KMS-11 (cell line): ENCODE results near the gene MOV10.

Experiments used
- H2AFZ ChIP-seq: fragments of 200-600 bp; sonication (generic); 2 replicates; pipeline ENCODE4 v1.6.1; 2016; ENCODE audit warnings: antibody characterized with exemption, mixed run types, low read depth
- H3K27ac ChIP-seq: fragments of 200-600 bp; sonication (generic); 2 replicates; pipeline ENCODE4 v1.6.1; 2016; ENCODE audit warnings: mild to moderate bottlenecking, mixed run types
- H3K27me3 ChIP-seq: fragments of 200-600 bp; sonication (generic); 2 replicates; pipeline ENCODE4 v1.6.1; 2017; ENCODE audit warnings: mild to moderate bottlenecking, low read depth, mixed run types, moderate library complexity; ENCODE audit not compliant: insufficient read depth
- H3K36me3 ChIP-seq: fragments of 200-600 bp; sonication (generic); 2 replicates; pipeline ENCODE4 v1.6.1; 2017; ENCODE audit warnings: mild to moderate bottlenecking, mixed run types; ENCODE audit not compliant: insufficient read depth
- H3K4me1 ChIP-seq: fragments of 200-600 bp; sonication (generic); 2 replicates; pipeline ENCODE4 v1.6.1; 2016; ENCODE audit warnings: mild to moderate bottlenecking, low read depth, mixed run types; ENCODE audit not compliant: poor library complexity, severe bottlenecking
- H3K4me2 ChIP-seq: fragments of 200-600 bp; sonication (generic); 2 replicates; pipeline ENCODE4 v1.7.0; 2016; ENCODE audit warnings: mild to moderate bottlenecking, mixed run types
- H3K4me3 ChIP-seq: fragments of 200-600 bp; sonication (generic); IDR thresholded peaks from 2 replicates; pipeline ENCODE4 v1.6.1; 2017; ENCODE audit warnings: low read depth, low read length, mixed read lengths; ENCODE audit not compliant: insufficient read depth
- H3K79me2 ChIP-seq: fragments of 200-600 bp; sonication (generic); 2 replicates; pipeline ENCODE4 v1.6.1; 2016; ENCODE audit warnings: low read depth, mixed run types; ENCODE audit not compliant: insufficient read depth
- H3K9ac ChIP-seq: fragments of 200-600 bp; sonication (generic); 2 replicates; pipeline ENCODE4 v1.6.1; 2016; ENCODE audit warnings: mild to moderate bottlenecking, mixed run types
- H4K20me1 ChIP-seq: fragments of 200-600 bp; sonication (generic); 2 replicates; pipeline ENCODE4 v1.6.1; 2016; ENCODE audit warnings: mild to moderate bottlenecking, mixed run types; ENCODE audit not compliant: insufficient read depth
- CTCF ChIP-seq: fragments of 200-600 bp; sonication (generic); conservative IDR thresholded peaks from 2 replicates; pipeline ENCODE4 v1.6.1; 2017; ENCODE audit warnings: low read depth, mild to moderate bottlenecking, antibody characterized with exemption, low read length, moderate library complexity, mixed read lengths

The MOV10 gene

GRCh38 chr1:112696578-112697314 is 22.3 kb downstream of the MOV10 start:
- Histone ChIP-seq H3K36me3 (no peaks in the 10 kb centered on the region), H3K27ac (no peak overlapping the region), H3K4me3 (no peak overlapping the region), H2AFZ (no peak overlapping the region), H3K4me2 (no peak overlapping the region), H3K27me3 (no peaks in the 10 kb centered on the region), H3K4me1 (peaks cover 40% of the 10 kb centered on the region), H4K20me1 (no peaks in the 10 kb centered on the region), H3K9ac (no peak overlapping the region), H3K79me2 (no peaks in the 10 kb centered on the region)
- TF ChIP-seq CTCF = no peak

- no peaks in the 10 kb centered on the region for H3K36me3 ChIP-seq
Measured at GRCh38 chr1:112697781-112698201, 23.3 kb downstream of the MOV10 start.

GRCh38 chr1:112698366-112699310 is 24.2 kb downstream of the MOV10 start:
- no peak overlapping the region for H3K4me2 ChIP-seq
- no peak overlapping the region for H3K9ac ChIP-seq
- H3K27ac ChIP-seq = no peak overlapping the region; the same call in 1 of the 2 replicates
- no peaks in the 10 kb centered on the region for H3K36me3 ChIP-seq
- H2AFZ ChIP-seq = no peak overlapping the region
- no peaks in the 10 kb centered on the region for H3K27me3 ChIP-seq
- H4K20me1 ChIP-seq = no peaks in the 10 kb centered on the region
- peaks cover 48% of the 10 kb centered on the region for H3K4me1 ChIP-seq
- no peak overlapping the region for H3K4me3 ChIP-seq
- TF ChIP-seq CTCF = no peak
- H3K79me2 ChIP-seq = peaks cover under 1% of the 10 kb centered on the region; the same call in 1 of the 2 replicates

More at GRCh38 chr1:112697781-112698201, 23.3 kb downstream of the MOV10 start:
- no peak for TF ChIP-seq CTCF
- Histone ChIP-seq H4K20me1 (no peaks in the 10 kb centered on the region), H3K79me2 (no peaks in the 10 kb centered on the region), H3K4me3 (no peak overlapping the region), H3K27me3 (no peaks in the 10 kb centered on the region), H3K4me2 (no peak overlapping the region), H3K4me1 (peaks cover 47% of the 10 kb centered on the region), H3K27ac (no peak overlapping the region), H3K9ac (no peak overlapping the region), H2AFZ (no peak overlapping the region)

DNA sequence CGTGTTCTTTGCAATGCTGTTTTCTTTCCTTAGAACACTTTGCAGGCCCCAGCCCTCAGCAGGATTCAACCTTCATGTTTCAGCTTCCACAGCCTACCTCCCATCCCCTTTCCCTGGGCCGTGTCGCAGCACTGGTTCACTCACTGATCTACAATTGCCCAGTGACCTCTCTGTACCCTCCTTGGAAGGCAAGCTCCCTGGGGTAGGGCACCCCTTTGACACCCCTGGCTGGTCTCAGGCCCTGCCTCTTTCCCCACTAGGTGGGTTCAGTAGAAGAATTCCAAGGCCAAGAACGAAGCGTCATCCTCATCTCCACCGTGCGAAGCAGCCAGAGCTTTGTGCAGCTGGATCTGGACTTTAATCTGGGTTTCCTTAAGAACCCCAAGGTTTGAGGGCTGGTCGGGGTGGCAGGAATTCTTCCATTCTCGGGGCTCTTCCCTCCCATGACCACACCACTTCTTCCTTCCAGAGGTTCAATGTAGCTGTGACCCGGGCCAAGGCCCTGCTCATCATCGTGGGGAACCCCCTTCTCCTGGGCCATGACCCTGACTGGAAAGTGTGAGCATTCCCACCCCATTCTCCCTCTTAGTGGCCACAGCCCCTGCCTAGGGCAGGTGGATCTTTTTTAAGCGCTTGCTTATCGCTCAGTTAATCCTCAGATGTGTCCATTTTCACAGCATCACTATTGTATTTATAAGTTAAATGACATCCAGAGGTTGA is 25.1 kb downstream of the MOV10 start:
- Histone ChIP-seq H3K36me3 (no peaks in the 10 kb centered on the region), H3K4me3 (no peak overlapping the region), H3K4me2 (peak overlapping the region; percentile 87), H2AFZ (no peak overlapping the region), H4K20me1 (no peaks in the 10 kb centered on the region), H3K9ac (peak overlapping the region; percentile 39; the same call in 1 of the 2 replicates), H3K27ac (peak overlapping the region; percentile 58), H3K27me3 (no peaks in the 10 kb centered on the region), H3K79me2 (peaks cover 10% of the 10 kb centered on the region), H3K4me1 (peaks cover 57% of the 10 kb centered on the region)
- no peak for TF ChIP-seq CTCF
